Fibroblast of lung (primary cell): ENCODE results near the gene ATP2B2.

ENCODE experiments used
- CTCF ChIP-seq, 2 donors: IDR thresholded peaks in 1 of 2; conservative IDR thresholded peaks in 1 of 2; 1 replicate in 1 of 2; 2 replicates in 1 of 2; pipeline ENCODE4 v1.5.1; 2011 to 2012; ENCODE audit warnings: low read length in 2 of 2, control low read depth in 1 of 2, inconsistent platforms in 1 of 2, low read depth in 1 of 2, mild to moderate bottlenecking in 1 of 2
- EZH2 ChIP-seq: IDR thresholded peaks from 2 replicates; pipeline ENCODE4 v1.5.1; 2012; ENCODE audit warnings: low read length, control low read depth, mild to moderate bottlenecking; ENCODE audit errors: missing control alignments

GRCh38 chr3:10334042-10334441 lies 171.3 kb downstream of the ATP2B2 start:
- no peak for TF ChIP-seq CTCF (conservative IDR thresholded peaks at IDR 0.05 in 1 of 2, IDR thresholded peaks at IDR 0.05 in 1 of 2; ENCODE audit: low read depth in 1 of 2, low read length in 2 of 2)
- no peak for TF ChIP-seq EZH2
